Glutamatergic neuron (in vitro differentiated cells): ENCODE results near the gene RDH8. TPM values are rescaled to one million over a fixed set of nuclear protein-coding genes. Genes with fewer than 3 reads are reported as not detected.
"Not testable (repeated sequence)": the region's sequence is repeated elsewhere in the genome, so short reads cannot be mapped to it uniquely, and the experiment has no call there.

Experiments used
- DNase-seq: peaks from one replicate; pipeline ENCODE4 v3.0.0; 2022
- H3K27ac Mint-ChIP-seq: one replicate; pipeline ENCODE4 v1.8.0; 2020; ENCODE audit warnings: mild to moderate bottlenecking, mixed read lengths, inconsistent platforms; ENCODE audit not compliant: unreplicated experiment
- H3K27me3 Mint-ChIP-seq: one replicate; pipeline ENCODE4 v1.8.0; 2020; ENCODE audit warnings: mild to moderate bottlenecking, moderate library complexity, mixed read lengths, inconsistent platforms; ENCODE audit not compliant: unreplicated experiment
- H3K36me3 Mint-ChIP-seq: one replicate; pipeline ENCODE4 v1.8.0; 2020; ENCODE audit warnings: mild to moderate bottlenecking, mixed read lengths, inconsistent platforms; ENCODE audit not compliant: unreplicated experiment
- H3K4me1 Mint-ChIP-seq: one replicate; pipeline ENCODE4 v1.8.0; 2020; ENCODE audit warnings: mild to moderate bottlenecking, low read depth, mixed read lengths, inconsistent platforms; ENCODE audit not compliant: unreplicated experiment
- H3K4me3 Mint-ChIP-seq: one replicate; pipeline ENCODE4 v1.8.0; 2020; ENCODE audit warnings: mild to moderate bottlenecking, mixed read lengths, inconsistent platforms; ENCODE audit not compliant: unreplicated experiment
- H3K9me3 Mint-ChIP-seq: one replicate; pipeline ENCODE4 v1.8.0; 2020; ENCODE audit warnings: mild to moderate bottlenecking, moderate library complexity, mixed read lengths, inconsistent platforms; ENCODE audit not compliant: unreplicated experiment
- CTCF ChIP-seq: fragments of 200-600 bp; sonication (generic); IDR thresholded peaks from one replicate; pipeline ENCODE4 v1.5.0; 2021; ENCODE audit not compliant: partially characterized antibody, unreplicated experiment
- total RNA-seq: library from RNA; stranded (reverse); fragmentation: NEBNext Ultra II Directional; extraction: Animal tissue kit (Norgen Biotek cat#: 25700); gene quantifications from one replicate; pipeline ENCODE4 v1.2.1, GENCODE V29; 2021; ENCODE audit not compliant: unreplicated experiment

RDH8 gene
- total RNA-seq, 1 donor from 2014 or later: not detected

GRCh38 chr19:10021446-10021845 lies 8.2 kb downstream of the RDH8 start:
- Mint-ChIP-seq H3K27me3 (peaks cover 7% of the 10 kb centered on the region), H3K9me3 (no peaks in the 10 kb centered on the region), H3K4me3 (no peak overlapping the region), H3K36me3 (no peaks in the 10 kb centered on the region), H3K27ac (no peak overlapping the region), H3K4me1 (no peaks in the 10 kb centered on the region)
- DNase-seq: no peak
- TF ChIP-seq CTCF: no peak

- Mint-ChIP-seq H3K36me3 (no peaks in the 10 kb centered on the region), H3K9me3 (no peaks in the 10 kb centered on the region), H3K27me3 (peaks cover 10% of the 10 kb centered on the region), H3K27ac (no peak overlapping the region), H3K4me3 (no peak overlapping the region), H3K4me1 (no peaks in the 10 kb centered on the region)
- DNase-seq: no peak
- TF ChIP-seq CTCF: no peak
Measured at GRCh38 chr19:10021863-10022262, 8.6 kb downstream of the RDH8 start.

GRCh38 chr19:10023096-10023495 lies 9.8 kb downstream of the RDH8 start:
- H3K27me3 Mint-ChIP-seq: peaks cover 10% of the 10 kb centered on the region

GRCh38 chr19:10026744-10027143 lies 13.5 kb downstream of the RDH8 start:
- no peak for DNase-seq
- TF ChIP-seq CTCF: no peak
- no peaks in the 10 kb centered on the region for H3K9me3 Mint-ChIP-seq
- peaks cover 5% of the 10 kb centered on the region for H3K27me3 Mint-ChIP-seq
- H3K27ac Mint-ChIP-seq: no peak overlapping the region
- no peak overlapping the region for H3K4me3 Mint-ChIP-seq
- H3K4me1 Mint-ChIP-seq: no peaks in the 10 kb centered on the region
- no peaks in the 10 kb centered on the region for H3K36me3 Mint-ChIP-seq

More at GRCh38 chr19:10023096-10023495, 9.8 kb downstream of the RDH8 start:
- H3K27ac Mint-ChIP-seq, H3K4me3 Mint-ChIP-seq, H3K4me1 Mint-ChIP-seq, DNase-seq, H3K9me3 Mint-ChIP-seq, H3K36me3 Mint-ChIP-seq: not testable (repeated sequence)

GRCh38 chr19:10027158-10027997 lies 14.1 kb downstream of the RDH8 start:
- Mint-ChIP-seq H3K4me3 (no peak overlapping the region), H3K4me1 (no peaks in the 10 kb centered on the region), H3K36me3 (no peaks in the 10 kb centered on the region), H3K27ac (no peak overlapping the region), H3K27me3 (peaks cover 5% of the 10 kb centered on the region), H3K9me3 (no peaks in the 10 kb centered on the region)
- DNase-seq: peak; percentile 95
- TF ChIP-seq CTCF: peak; percentile 96
